ENCODE results near the gene AMIGO3.
A peak's percentile ranks its signal among the peaks of the same experiment; 100 is the strongest.

AMIGO3 gene, protein sequence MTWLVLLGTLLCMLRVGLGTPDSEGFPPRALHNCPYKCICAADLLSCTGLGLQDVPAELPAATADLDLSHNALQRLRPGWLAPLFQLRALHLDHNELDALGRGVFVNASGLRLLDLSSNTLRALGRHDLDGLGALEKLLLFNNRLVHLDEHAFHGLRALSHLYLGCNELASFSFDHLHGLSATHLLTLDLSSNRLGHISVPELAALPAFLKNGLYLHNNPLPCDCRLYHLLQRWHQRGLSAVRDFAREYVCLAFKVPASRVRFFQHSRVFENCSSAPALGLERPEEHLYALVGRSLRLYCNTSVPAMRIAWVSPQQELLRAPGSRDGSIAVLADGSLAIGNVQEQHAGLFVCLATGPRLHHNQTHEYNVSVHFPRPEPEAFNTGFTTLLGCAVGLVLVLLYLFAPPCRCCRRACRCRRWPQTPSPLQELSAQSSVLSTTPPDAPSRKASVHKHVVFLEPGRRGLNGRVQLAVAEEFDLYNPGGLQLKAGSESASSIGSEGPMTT

DNA sequence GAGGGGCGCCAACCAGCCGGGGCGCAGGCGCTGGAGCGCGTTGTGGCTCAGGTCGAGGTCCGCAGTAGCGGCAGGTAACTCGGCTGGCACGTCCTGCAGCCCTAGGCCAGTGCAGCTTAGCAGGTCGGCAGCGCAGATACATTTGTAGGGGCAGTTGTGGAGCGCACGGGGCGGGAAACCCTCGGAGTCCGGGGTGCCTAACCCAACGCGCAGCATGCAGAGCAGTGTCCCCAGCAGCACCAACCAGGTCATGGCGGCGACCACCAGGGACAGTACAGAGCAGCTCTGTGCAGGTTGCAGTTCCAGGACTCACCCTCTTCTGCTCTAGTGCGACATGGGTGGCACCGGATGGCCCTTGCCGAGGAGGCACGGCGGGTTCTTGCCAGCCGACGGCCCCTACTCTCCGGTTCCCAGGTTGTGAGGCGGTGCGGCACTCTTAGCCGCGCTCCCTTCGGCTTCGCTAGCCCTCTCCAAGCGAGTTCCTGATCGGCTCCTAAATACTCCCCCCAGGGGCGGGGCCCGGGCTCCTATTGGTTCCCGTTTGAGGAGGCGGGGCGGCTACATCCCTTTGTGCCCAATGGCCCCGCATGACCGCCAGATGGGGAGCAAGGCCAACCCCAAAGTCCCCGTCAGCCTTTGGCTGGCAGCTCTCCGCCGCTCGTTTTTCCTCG is at the start of gene AMIGO3:
AMIGO3 (minus strand) TSS at position 471 of the 671 bp plus-strand sequence; CDS start at position 252, 219 bp downstream.
- peak; percentile 98 for DNase-seq (ENCODE audit: low spot score)
- TF ChIP-seq, protein P1, sequence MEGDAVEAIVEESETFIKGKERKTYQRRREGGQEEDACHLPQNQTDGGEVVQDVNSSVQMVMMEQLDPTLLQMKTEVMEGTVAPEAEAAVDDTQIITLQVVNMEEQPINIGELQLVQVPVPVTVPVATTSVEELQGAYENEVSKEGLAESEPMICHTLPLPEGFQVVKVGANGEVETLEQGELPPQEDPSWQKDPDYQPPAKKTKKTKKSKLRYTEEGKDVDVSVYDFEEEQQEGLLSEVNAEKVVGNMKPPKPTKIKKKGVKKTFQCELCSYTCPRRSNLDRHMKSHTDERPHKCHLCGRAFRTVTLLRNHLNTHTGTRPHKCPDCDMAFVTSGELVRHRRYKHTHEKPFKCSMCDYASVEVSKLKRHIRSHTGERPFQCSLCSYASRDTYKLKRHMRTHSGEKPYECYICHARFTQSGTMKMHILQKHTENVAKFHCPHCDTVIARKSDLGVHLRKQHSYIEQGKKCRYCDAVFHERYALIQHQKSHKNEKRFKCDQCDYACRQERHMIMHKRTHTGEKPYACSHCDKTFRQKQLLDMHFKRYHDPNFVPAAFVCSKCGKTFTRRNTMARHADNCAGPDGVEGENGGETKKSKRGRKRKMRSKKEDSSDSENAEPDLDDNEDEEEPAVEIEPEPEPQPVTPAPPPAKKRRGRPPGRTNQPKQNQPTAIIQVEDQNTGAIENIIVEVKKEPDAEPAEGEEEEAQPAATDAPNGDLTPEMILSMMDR (IDR thresholded peaks at IDR 0.05; ENCODE audit: borderline replicate concordance, control extremely low read depth, extremely low read depth, insufficient read depth, missing control alignments): no peak
- in situ Hi-C loops (cut with MboI; ENCODE audit: low sequenced_read_pairs, unreplicated experiment): no loop called here

DNA sequence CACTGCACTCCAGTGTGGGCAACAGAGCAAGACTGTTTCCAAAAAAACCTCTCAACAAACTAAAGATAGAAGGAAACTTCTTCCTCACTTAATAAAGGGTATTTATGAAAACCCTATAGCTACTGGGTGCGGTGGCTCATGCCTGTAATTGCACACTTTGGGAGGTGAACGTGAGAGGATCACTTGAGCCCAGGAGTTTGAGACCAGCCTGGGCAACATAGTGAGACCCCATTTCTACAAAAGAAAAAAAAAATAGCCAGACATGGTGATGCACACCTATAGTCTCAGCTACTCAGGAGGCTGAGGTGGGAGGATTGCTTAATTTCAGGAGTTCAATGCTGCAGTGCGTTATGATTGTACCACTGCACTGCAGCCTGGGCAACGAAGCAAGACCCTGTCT is 44.5 kb upstream of the AMIGO3 start:
- in situ Hi-C loops (cut with MboI; ENCODE audit: low sequenced_read_pairs, unreplicated experiment): no loop called here
- TF ChIP-seq, protein P1 (IDR thresholded peaks at IDR 0.05; ENCODE audit: borderline replicate concordance, control extremely low read depth, extremely low read depth, insufficient read depth, missing control alignments): no peak
- no peak for DNase-seq (ENCODE audit: low spot score)

DNA sequence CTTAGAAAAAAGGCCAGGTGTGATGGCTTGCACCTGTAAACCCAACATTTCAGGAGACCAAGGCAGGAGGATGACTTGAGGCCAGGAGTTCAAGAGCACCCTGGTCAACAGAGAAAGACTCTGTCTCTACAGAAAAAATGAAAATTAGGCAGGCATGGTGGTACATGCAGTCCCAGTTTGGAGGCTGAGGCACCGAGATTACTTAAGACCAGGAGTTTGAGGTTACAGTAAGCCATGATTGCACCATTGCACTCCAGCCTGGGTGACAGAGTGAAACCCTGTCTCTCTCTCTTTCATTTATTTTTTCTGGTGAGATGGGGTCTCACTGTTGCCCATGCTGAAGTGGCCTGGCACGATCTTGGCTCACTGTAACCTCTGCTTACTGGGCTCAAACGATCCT is 42.2 kb upstream of the AMIGO3 start:
- DNase-seq (ENCODE audit: low spot score): no peak
- in situ Hi-C loops (cut with MboI; ENCODE audit: low sequenced_read_pairs, unreplicated experiment): no loop called here
- TF ChIP-seq, protein P1 (IDR thresholded peaks at IDR 0.05; ENCODE audit: borderline replicate concordance, control extremely low read depth, extremely low read depth, insufficient read depth, missing control alignments): no peak

DNA sequence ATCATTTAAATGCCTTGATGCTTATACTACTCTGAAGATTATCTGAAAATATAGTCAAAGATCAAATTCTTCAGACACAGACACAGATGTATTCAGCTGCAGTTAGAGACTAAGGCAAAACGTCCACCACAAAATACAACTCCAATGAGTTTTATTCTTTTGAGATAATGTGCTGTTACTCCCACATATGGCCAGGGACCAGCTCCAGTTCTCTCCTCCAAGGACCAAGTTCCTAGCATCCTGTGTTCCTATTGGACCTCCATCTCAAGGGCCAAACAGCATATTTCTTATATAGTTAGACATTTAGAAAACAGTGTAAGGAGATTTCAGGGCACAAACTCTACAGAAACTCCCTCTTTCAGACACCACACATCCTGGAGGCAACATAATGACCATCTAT is 39.7 kb upstream of the AMIGO3 start:
- in situ Hi-C loops (cut with MboI; ENCODE audit: low sequenced_read_pairs, unreplicated experiment): no loop called here
- TF ChIP-seq, protein P1 (IDR thresholded peaks at IDR 0.05; ENCODE audit: borderline replicate concordance, control extremely low read depth, extremely low read depth, insufficient read depth, missing control alignments): no peak
- no peak for DNase-seq (ENCODE audit: low spot score)

DNA sequence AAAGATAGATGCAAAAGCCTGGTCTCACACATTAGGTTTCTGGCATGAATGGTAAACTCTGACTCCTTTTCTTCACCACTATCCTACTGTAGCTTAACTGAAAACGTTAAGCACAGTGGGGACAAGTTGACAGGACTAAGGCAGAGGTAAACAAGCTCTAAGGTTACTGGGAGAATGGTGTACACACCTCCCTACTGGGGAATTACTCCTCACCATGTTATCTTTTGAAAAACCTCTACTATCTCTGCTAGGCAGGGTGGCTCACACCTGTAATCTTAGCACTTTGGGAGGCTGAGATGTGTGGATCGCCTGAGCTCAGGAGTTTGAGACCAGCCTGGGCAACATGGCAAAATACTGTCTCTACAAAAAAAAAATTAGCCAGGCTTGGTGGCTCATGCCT is 37.7 kb upstream of the AMIGO3 start:
- in situ Hi-C loops (cut with MboI; ENCODE audit: low sequenced_read_pairs, unreplicated experiment): no loop called here
- TF ChIP-seq, protein P1 (IDR thresholded peaks at IDR 0.05; ENCODE audit: borderline replicate concordance, control extremely low read depth, extremely low read depth, insufficient read depth, missing control alignments): no peak
- no peak for DNase-seq (ENCODE audit: low spot score)

DNA sequence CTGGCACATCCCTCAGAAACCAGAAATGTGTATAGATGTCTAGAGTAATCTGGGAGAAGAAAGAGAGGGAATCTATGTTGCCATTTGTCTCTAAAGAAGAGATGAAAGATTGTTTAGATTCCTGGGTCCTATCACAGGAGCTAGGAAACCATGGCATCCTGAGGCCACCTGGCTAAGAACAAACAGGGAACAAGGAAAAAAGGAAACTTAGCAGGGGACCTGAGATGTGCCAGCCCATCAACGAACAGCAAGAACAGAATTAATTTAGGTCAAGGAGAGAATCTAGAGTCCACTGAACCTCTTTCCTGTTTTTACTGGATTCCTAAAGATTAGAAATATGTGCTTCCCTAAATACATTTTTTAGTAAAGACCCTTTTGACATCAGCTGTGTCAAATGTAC is 36.6 kb upstream of the AMIGO3 start:
- TF ChIP-seq, protein P1 (IDR thresholded peaks at IDR 0.05; ENCODE audit: borderline replicate concordance, control extremely low read depth, extremely low read depth, insufficient read depth, missing control alignments): no peak
- in situ Hi-C loops (cut with MboI; ENCODE audit: low sequenced_read_pairs, unreplicated experiment): no loop called here

More for the DNA sequence above, 36.6 kb upstream of the AMIGO3 start:
- no peak for DNase-seq (ENCODE audit: low spot score)
